ENCODE measurements around the gene CEACAM18. TPM values are rescaled to one million over a fixed set of nuclear protein-coding genes. Genes with fewer than 3 reads are reported as not detected.

Gene CEACAM18
- total and polyA plus RNA-seq, 2 of the 8 experiments (the other 6 are each of a cell fraction or from before 2014, with no cell fraction given), result not detected

- CTCF ChIA-PET (ENCODE audit: partially characterized antibody), result interaction anchor here (0.8 kb wide), 1 partner anchor 30 kb away, joined by 3 read pairs; no protein-coding TSS in a partner anchor
- TF ChIP-seq KDM5A (IDR thresholded peaks at IDR 0.05; ENCODE audit: low read length), result no peak
- TF ChIP-seq ATF3 (IDR thresholded peaks at IDR 0.05; ENCODE audit: insufficient read depth, low read depth, low read length), result no peak
- TF ChIP-seq SP4 (IDR thresholded peaks at IDR 0.05; ENCODE audit: low read length), result no peak
Observed at GRCh38 chr19:51503896-51504295, 25.6 kb downstream of the CEACAM18 start.

More at GRCh38 chr19:51503896-51504295, 25.6 kb downstream of the CEACAM18 start:
- Histone ChIP-seq H3K14ac (ENCODE audit: insufficient read length) (no peak overlapping the region), H2BK15ac (ENCODE audit: low read length) (no peak overlapping the region), H3K56ac (replicated peaks; ENCODE audit: insufficient read length, low read depth, low read length) (no peak overlapping the region), H3K79me2 (ENCODE audit: control insufficient read depth in 1 of 2, insufficient read depth in 2 of 2, low read length in 2 of 2) (no peaks in the 10 kb centered on the region), H3K4me3 (ENCODE audit: extremely low read depth in 1 of 4, insufficient read depth in 2 of 4, low read depth in 3 of 4, low read length in 4 of 4) (no peak overlapping the region), H3K9ac (replicated peaks in 1 of 4; ENCODE audit: extremely low read depth in 1 of 4, low read depth in 3 of 4, low read length in 3 of 4) (no peak overlapping the region), H3K27me3 (replicated peaks in 1 of 4; ENCODE audit: control insufficient read depth in 3 of 4, extremely low read depth in 1 of 4, insufficient read depth in 3 of 4, low read length in 3 of 4) (no peaks in the 10 kb centered on the region), H3K4me1 (replicated peaks in 1 of 4; ENCODE audit: control insufficient read depth in 3 of 4, insufficient read depth in 4 of 4, low read length in 3 of 4) (no peaks in the 10 kb centered on the region), H4K91ac (replicated peaks; ENCODE audit: insufficient read length, low read length) (no peak overlapping the region), H2AFZ (ENCODE audit: low read length) (no peak overlapping the region), H4K8ac (ENCODE audit: extremely low read depth, insufficient read depth, low read length) (no peak overlapping the region), H3K79me1 (ENCODE audit: low read depth, low read length) (no peaks in the 10 kb centered on the region), H4K5ac (ENCODE audit: insufficient read length, low read depth, low read length) (no peak overlapping the region), H2BK5ac (ENCODE audit: low read depth, low read length) (no peak overlapping the region), H2AK5ac (ENCODE audit: low read depth, low read length) (no peak overlapping the region), H2BK120ac (replicated peaks; ENCODE audit: low read depth, low read length) (no peak overlapping the region), H2BK20ac (ENCODE audit: low read length) (no peak overlapping the region), H3K18ac (ENCODE audit: extremely low read depth, low read length) (no peak overlapping the region), H4K20me1 (replicated peaks in 1 of 2; ENCODE audit: control insufficient read depth in 1 of 2, insufficient read depth in 2 of 2, low read length in 2 of 2) (no peaks in the 10 kb centered on the region), H3K36me3 (ENCODE audit: control insufficient read depth in 2 of 4, insufficient read depth in 4 of 4, low read length in 3 of 4) (no peaks in the 10 kb centered on the region), H3K4ac (replicated peaks; ENCODE audit: insufficient read length, low read depth, low read length) (no peak overlapping the region), H3K27ac (ENCODE audit: low read depth, low read length) (no peak overlapping the region), H2BK12ac (ENCODE audit: low read depth, low read length) (no peak overlapping the region), H3K9me3 (ENCODE audit: insufficient read depth in 2 of 2, low read depth in 1 of 2, low read length in 1 of 2) (peaks cover 67 to 85% of the 10 kb centered on the region in 2 experiments), H3K4me2 (ENCODE audit: insufficient read depth in 1 of 2, low read depth in 2 of 2, low read length in 2 of 2) (no peak overlapping the region), H3K23me2 (ENCODE audit: low read depth, low read length) (no peaks in the 10 kb centered on the region), H3K23ac (ENCODE audit: insufficient read length) (no peak overlapping the region)
- POLR2A ChIA-PET (ENCODE audit: partially characterized antibody), result no interaction called here
- WGBS, 2 experiments (ENCODE audit: extremely low coverage in 1 of 2, insufficient coverage in 1 of 2, insufficient read length in 1 of 2, insufficient replicate concordance in 2 of 2, low coverage in 1 of 2, low lambda C conversion rate in 2 of 2, missing lambda C conversion rate in 1 of 2), result 53% methylated on average over 3 of the region's 3 CpGs; no CpG with 5 or more reads in 1 of the 2 experiments
- FAIRE-seq, result no peak
- DNase-seq (ENCODE audit: low read depth in 1 of 2, low spot score in 2 of 2), result no peak

All from H1 (cell line).